GM19463 (cell line): Measurements from ENCODE around the gene SPTBN4.
"Not testable (repeated sequence)": the region's sequence is repeated elsewhere in the genome, so short reads cannot be mapped to it uniquely, and the experiment has no call there.

ENCODE experiments used
- ATAC-seq: cut with Tn5 transposase; IDR thresholded peaks from one replicate; pipeline ENCODE4 v1.9.1; 2021; ENCODE audit warnings: mild to moderate bottlenecking, moderate library complexity; ENCODE audit not compliant: unreplicated experiment

The SPTBN4 gene

DNA sequence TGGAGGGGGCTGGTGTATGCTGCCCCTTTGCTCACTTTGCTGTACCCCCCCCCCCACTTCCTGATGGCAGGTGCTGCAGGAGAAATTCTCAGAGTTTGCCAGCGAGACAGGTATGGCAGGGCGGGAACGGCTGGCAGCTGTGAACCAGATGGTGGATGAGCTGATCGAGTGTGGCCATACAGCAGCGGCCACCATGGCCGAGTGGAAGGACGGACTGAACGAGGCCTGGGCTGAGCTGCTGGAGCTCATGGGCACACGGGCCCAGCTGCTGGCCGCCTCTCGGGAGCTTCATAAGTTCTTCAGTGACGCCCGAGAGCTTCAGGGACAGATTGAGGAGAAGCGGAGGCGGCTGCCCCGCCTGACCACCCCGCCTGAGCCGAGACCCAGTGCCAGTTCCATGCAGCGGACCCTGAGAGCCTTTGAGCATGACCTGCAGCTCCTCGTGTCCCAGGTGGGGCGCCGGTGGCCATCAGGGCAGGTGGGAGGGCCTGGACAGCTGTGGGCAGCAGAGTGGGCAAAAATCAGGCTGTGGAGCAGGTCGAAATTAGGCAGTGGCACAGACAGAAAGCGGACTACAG is 90.2 kb downstream of the SPTBN4 start:
- ATAC-seq, result no peak

DNA sequence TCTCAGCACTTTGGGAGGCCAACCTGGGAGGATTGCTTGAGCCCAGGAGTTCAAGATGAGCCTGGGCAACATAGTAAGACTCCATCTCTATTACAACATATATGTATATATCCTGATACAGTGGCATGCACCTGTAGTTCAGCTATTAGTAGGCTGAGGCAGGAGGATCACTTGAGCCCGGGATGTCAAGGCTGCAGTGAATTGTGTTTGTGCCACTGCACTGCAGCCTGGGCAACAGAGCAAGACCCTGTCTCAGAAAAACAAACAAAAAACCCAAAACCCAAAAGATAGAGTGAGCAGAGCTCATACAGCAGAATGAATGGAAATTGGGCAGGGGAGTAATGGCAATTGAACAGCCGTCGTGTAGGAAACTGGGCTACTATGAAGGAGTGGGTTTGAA is 92.6 kb downstream of the SPTBN4 start:
- no peak for ATAC-seq

DNA sequence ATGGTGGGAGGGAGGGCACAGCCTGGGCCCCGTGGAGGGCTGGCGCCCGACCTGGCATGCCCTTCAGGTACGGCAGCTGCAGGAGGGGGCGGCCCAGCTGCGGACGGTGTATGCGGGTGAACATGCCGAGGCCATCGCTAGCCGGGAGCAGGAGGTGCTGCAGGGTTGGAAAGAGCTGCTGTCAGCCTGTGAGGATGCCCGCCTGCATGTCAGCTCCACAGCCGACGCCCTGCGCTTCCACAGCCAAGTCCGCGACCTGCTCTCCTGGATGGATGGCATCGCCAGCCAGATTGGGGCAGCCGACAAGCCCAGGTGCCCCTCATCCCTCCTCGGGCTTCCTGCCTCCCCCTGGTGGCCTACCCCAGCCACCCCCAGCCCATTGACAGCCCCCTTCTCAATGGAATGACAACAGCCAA is 93.3 kb downstream of the SPTBN4 start:
- no peak for ATAC-seq

DNA sequence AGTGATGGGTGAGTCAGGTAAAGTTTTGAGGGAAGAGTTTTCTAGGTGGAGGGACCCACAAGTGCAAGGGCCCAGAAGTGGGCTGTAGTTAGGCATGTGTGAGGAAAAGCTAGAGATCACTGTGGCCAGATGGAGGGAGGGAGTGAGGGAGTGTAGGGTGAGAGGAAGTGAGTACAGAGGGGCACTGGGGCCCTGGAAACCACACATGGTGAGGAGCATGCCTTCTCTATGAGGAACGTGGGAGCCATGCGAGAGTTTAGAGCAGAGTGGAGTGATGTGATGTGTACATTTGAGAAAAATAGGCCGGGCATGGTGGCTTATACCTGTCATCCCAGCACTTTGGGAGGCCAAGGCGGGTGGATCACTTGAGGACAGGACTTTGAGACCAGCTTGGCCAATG is 95.1 kb downstream of the SPTBN4 start:
- ATAC-seq, result no peak

DNA sequence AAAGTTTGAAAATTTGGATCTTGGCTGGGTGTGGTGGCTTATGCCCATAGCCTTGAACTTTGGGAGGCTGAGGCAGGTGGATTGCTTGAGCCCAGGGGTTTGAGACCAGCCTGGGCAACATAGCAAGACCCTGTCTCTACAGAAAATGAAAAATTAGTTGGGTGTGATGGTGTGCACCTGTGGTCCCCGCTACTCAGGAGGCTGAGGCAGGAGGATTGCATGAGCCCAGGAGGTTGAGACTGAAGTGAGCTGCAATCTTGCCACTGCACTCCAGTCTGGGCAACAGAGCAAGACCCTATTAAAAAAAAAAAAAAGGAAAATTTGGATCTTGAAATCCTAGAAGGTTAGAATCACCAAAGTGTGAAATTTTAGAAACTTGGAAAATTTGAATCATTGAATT is 97.7 kb downstream of the SPTBN4 start:
- ATAC-seq, result not testable (repeated sequence)

DNA sequence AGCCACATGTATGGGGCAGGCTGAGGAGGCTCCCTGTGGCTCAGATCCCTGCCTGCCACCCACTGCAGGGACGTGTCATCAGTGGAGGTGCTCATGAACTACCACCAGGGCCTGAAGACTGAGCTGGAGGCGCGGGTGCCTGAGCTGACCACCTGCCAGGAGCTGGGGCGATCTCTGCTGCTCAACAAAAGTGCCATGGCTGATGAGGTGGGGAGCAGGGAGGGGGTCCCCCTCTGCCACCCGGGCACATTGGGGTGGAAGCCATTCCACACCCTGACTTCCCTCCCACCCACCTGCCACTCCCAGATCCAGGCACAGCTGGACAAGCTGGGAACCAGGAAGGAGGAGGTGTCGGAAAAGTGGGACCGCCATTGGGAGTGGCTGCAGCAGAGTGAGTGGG is 98.6 kb downstream of the SPTBN4 start:
- ATAC-seq, result no peak

DNA sequence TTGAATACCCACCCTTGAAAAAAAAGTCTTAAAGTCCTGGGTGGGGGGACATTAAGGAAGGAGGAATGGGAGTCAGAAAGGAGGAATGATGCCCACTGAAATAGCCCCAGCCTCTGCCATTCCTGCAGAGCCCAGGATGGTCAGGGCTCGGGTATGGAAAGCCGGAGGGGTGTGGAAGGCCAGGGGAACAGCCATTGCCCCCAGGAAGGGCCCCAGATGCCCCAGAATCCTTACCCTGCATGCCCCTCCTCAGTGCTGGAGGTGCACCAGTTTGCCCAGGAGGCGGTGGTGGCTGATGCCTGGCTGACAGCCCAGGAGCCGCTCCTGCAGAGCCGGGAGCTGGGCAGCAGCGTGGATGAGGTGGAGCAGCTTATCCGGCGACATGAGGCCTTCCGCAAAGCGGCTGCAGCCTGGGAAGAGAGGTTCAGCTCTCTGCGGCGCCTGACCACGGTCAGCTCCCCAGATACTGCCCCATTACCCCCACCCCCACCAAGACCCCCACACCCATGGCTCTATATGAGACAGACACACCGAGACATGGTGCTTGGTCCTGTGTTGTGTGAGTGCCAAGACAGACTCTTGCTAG is 99.2 kb downstream of the SPTBN4 start:
- no peak for ATAC-seq

DNA sequence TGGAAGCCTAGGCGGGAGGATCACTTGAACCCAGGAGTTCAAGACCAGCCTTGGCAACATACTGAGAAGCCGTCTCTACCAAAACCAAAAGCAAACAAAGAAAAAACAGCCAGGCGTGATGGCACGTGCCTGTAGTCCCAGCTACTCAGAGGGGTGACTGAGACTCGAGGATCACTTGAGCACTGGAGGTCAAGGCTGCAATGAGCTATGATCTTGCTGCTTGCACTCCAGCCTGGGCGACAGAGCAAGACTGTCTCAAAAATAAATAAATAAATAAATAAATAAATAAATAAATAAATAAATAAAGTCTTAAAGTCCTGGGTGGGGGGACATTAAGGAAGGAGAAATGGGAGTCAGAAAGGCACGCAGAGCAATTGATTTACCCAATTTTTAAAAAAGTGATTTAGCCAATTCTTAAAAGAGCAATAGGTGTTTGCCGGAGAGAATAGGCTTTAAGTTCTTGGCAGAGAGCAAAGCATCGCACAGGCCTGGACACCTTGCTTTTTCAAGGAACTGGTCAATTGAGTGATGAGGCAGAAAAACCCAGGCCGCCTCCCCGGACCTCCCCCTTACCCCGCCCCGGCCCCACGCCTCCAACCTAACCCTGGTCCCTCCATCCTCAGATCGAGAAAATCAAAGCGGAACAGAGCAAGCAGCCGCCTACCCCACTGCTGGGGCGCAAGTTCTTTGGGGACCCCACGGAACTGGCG is 100.4 kb downstream of the SPTBN4 start:
- ATAC-seq, result no peak

DNA sequence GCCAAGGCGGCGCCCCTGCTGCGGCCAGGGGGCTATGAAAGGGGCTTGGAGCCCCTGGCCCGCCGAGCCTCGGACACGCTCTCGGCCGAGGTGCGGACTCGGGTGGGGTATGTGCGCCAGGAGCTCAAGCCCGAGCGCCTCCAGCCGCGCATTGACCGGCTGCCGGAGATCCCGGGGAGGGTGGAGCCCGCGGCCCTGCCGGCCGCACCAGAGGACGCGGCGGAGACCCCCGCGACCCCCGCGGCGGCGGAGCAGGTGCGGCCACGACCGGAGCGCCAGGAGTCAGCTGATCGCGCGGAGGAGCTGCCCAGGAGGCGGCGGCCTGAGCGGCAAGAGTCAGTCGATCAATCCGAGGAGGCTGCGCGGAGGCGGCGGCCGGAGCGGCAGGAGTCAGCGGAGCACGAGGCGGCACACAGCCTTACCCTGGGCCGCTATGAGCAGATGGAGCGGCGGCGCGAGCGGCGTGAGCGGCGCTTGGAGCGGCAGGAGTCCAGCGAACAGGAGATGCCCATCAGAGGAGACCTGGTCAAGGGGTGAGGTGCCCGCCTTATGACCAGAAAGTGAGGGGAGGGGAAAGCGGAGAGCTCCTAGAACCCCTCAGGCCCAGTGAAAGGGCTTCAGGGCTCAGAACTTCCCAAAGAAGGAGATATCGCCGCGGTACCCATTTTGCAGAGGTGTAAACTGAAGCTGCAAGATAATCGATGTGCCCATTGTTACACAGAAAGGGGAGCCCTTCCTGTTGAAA is 101.1 kb downstream of the SPTBN4 start:
- no peak for ATAC-seq

DNA sequence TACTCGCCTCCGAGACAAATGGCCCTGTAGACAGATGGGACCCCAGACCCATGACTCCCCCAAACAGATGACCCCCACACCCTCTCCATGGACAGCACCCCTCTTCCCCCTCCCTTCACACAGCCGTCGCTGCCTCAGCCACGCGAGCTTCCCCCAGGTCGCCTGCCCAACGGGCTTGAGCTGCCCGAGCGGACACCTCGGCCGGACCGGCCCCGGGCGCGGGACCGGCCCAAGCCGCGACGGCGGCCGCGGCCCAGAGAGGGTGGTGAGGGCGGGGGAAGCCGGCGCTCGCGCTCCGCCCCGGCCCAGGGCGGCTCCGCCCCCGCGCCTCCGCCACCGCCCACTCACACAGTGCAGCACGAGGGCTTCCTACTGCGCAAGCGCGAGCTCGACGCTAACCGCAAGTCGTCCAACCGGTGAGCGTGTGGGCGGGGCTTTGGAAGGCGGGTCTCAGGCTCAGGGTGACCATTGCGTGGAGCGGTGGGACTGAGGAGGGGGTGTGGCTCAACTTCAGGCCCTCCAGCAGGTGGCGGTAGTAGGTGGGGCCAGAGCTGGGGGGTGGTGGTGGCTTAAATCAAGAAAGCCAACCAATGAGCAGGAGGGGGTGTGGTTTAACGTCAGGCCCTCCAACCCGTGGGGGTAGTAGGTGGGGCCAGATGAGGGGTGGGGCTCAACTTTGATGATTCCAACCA is 103.7 kb downstream of the SPTBN4 start:
- ATAC-seq, result peak; percentile 81

DNA sequence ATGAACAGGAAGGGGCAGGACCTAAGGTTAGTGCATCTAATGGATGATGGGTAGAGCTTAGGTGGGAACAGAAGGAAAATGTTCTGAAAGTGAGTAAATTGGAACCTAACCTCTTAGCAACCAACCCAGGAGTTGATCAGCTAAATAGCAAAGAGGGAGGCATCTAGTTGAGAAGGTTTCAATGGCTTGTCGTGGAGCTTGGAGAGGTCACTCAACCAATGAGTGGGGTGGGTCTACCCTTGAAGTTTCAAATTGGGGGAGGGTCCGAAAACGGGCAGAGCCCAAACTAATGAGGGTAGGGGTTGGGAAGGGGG is 104.2 kb downstream of the SPTBN4 start:
- ATAC-seq, result no peak

DNA sequence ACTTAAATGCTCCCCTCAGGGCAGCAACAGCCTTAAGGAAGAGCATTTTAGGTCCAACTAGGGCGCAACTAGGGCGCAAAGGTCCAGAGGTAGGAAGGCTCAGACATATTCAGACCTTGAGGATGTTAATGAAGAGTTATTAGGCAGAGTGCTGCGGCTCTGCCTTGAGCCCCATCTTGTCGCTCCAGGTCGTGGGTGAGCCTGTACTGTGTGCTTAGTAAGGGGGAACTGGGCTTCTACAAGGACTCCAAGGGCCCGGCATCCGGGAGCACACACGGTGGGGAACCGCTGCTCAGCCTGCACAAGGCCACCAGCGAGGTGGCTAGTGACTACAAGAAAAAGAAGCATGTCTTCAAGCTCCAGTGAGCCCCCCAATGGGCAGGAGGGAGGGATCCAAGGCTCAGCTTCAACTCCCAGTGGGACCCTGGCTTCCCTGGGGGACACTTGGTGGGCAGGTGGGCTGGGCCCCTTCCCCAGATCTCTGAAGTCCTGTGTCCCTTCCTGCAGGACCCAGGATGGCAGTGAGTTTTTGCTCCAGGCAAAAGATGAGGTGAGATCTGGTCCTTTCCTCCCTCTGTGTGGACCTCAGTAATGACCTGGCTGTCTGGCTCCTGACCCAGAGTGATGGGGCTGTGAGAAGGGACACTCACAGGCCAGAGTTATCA is 105.2 kb downstream of the SPTBN4 start:
- no peak for ATAC-seq

DNA sequence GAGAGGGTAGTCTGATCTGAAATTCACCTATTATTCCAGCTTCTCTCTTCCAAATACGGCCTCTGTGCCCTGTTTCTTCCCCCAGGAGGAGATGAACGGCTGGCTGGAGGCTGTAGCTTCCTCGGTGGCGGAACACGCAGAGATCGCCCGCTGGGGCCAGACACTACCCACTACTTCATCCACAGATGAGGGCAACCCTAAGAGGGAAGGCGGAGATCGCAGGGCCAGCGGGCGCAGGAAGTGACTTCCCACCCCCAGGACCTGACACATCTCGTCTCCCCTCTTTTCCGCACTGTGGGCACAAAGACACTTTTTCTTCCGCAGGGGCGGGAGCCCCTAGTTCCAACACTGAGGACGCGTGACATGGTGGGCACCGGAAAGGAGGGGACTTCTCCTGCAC is 108.5 kb downstream of the SPTBN4 start:
- no peak for ATAC-seq

DNA sequence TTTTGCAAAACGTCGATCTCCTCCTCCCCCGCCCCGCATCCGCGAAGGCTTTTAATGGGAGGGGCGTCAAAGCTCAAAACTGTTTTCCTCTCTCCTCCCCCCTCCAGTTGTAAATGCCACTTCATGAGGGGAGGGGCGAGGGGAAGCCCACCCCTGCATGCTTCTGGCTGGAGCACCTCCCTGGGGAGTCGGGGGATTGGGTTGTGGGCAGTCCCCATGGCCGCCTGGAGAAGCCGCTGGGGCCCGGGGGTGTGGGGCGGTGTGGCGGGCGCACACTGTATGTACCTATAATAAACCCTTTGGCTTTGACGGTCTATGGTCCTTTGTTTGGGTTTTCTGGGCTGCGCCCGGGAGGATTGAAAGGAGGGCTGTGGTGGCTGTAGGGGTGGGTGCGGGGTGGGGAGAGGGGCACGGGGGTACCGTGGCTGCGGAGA is 109.4 kb downstream of the SPTBN4 start:
- peak; percentile 26 for ATAC-seq

DNA sequence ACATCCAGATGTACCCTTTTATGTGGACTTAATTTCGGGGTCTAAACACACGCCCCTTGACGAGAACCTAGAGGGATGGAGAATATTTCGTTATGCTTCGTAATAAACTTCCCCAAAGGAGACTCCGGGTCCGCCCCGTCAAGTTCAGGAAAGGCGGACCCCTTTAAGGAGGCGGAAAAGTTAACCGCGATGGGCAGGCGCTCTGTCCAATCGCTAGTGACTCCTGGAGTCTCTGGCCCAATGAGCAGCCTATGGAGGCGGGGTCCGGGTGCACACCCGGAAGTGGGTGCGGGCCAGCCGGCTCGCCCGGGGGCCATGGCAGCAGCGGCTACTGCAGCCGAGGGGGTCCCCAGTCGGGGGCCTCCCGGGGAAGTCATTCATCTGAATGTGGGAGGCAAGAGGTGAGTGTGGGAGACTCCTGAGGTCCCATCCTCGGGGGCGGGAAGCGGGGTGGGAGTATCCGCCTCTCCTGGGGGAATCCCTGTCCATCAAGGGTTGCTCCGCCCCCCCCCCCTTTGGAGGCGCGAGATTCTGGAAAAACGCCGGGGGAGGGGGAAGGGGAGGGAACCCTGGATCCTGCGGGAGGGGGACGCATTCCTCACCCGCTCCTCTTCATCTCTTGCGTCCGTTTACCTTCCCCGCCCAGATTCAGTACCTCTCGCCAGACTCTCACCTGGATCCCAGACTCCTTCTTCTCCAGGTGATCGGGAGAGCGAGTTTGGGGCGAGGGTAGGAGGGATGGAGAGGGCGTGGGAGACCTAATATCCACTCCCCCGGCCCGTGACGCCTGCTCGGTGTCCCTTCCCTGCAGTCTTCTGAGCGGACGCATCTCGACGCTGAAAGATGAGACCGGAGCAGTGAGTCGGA is 110.0 kb downstream of the SPTBN4 start, which contains the start of gene SHKBP1:
TSS of gene SHKBP1 (plus strand) at position 289 of the 867 bp plus-strand sequence. CDS start at position 316, 27 bp downstream.
- peak; percentile 99 for ATAC-seq

DNA sequence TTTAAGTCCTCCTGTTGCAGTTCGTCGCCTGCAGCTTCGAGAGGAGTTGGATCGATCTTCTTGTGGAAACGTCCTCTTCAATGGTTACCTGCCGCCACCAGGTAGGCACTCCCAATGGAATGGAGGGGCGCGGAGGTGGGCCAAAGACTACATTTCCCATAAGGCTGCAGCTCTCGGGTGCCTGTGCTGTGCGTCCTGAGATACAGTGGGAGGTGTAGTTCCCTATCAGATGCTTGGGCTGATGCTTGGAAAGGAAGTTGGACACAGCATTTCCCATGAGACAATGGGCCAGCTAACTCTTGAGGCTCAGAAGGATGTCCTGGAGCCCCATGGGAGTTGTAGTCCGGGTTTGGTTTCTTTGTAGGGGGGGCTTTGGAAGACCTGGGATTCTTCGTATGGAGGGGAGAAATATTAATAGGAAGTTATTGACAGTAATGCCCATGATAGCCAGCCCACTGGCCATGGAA is 111.7 kb downstream of the SPTBN4 start:
- ATAC-seq, result no peak

DNA sequence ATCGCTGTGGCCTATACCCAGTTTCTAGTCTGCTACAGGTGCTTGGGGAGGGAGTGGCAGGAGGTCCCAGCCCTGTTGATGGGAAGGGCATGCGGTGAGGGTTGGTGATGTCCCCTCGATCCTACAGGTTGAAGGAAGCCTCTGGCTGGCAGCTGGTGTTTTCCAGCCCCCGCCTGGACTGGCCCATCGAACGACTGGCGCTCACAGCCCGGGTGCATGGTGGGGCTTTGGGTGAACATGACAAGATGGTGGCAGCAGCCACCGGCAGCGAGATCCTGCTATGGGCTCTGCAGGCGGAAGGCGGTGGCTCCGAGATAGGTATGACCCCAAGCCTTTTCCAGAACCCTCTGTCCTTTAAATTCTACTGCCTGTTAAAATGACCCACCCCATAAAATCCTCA is 113.8 kb downstream of the SPTBN4 start:
- no peak for ATAC-seq

DNA sequence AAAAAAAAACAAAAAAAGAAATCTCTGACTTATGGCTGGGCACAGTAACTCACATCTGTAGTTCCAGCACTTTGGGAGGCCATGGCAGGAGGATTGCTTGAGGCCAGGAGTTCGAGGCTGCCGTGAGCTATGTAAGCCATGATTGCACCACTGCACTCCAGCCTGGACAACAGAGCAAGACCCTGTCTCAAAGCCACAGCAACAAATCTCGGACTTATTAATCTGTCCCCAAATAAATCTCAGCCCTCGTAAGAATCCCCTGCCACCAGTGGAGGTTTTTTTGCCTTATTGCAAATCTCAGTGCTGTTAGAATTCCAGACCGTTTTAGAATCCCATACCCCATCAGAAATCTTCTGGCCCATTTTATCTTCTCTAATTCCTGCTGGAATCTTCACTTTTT is 114.7 kb downstream of the SPTBN4 start:
- ATAC-seq, result no peak

DNA sequence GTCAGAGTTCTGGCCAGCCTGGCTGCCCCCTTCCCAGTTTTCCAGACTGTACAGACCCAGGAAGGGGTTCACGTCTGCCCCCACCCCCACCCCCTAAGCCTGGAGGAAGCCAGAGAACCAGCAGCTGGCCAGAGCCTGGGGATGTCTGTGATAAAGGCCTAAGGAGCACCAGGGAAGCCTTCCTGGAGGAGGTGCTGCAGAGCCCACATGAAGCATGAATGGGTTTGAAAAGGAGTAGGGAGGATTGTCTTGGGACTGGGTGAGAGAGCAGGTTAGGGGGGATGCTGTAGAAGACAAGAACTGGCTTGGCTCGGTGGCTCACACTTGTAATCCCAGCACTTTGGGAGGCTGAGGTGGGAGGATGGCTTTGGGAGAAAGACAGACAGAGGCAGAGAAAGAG is 115.7 kb downstream of the SPTBN4 start:
- no peak for ATAC-seq

DNA sequence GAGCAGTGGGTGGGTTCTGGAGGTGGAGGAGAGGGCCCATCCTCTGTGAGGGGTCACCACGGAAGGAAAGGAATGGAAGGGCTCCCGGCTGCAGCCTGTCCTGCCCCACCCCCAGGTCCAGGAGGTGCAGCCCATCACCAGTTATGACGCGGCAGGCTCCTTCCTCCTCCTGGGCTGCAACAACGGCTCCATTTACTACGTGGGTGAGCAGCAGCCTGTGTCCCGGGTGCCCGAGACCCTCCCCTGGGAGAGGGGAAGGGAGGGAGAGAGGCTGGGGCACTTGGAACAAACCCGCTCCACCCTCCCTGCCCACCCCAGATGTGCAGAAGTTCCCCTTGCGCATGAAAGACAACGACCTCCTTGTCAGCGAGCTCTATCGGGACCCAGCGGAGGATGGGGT is 116.5 kb downstream of the SPTBN4 start:
- ATAC-seq, result no peak
